Karpas-422 (cell line): ENCODE results near the gene ADO. TPM values are rescaled to one million over a fixed set of nuclear protein-coding genes. Genes with fewer than 3 reads are reported as not detected.

Source experiments
- DNase-seq: peaks from one replicate; pipeline ENCODE4 v3.0.0-alpha.2; 2015
- H2AFZ ChIP-seq: fragments of 200-600 bp; sonication (generic); 2 replicates; pipeline ENCODE4 v1.6.1; 2014; ENCODE audit warnings: antibody characterized with exemption, low read length, mixed read lengths
- H3K27ac ChIP-seq: fragments of 200-600 bp; sonication (generic); 2 replicates; pipeline ENCODE4 v1.5.1; 2014; ENCODE audit warnings: mild to moderate bottlenecking, low read length, moderate library complexity
- H3K27me3 ChIP-seq: fragments of 200-600 bp; sonication (generic); 2 replicates; pipeline ENCODE4 v1.6.1; 2014; ENCODE audit warnings: low read length, mixed read lengths
- H3K36me3 ChIP-seq: fragments of 200-600 bp; sonication (generic); 2 replicates; pipeline ENCODE4 v1.6.1; 2014; ENCODE audit warnings: low read length, mixed read lengths; ENCODE audit not compliant: insufficient read depth
- H3K4me1 ChIP-seq: fragments of 200-600 bp; sonication (generic); 2 replicates; pipeline ENCODE4 v1.6.1; 2014; ENCODE audit warnings: mild to moderate bottlenecking, low read length, mixed read lengths
- H3K4me2 ChIP-seq: fragments of 200-600 bp; sonication (generic); 2 replicates; pipeline ENCODE4 v1.6.1; 2014; ENCODE audit warnings: low read length, low read depth, mild to moderate bottlenecking; ENCODE audit not compliant: poor library complexity, severe bottlenecking
- H3K4me3 ChIP-seq: fragments of 200-600 bp; sonication (generic); 2 replicates; pipeline ENCODE4 v1.5.1; 2014; ENCODE audit warnings: mild to moderate bottlenecking, antibody characterized with exemption, low read length, mixed read lengths
- H3K79me2 ChIP-seq: fragments of 200-600 bp; sonication (generic); 2 replicates; pipeline ENCODE4 v1.6.1; 2014; ENCODE audit warnings: mild to moderate bottlenecking, low read length, mixed read lengths
- H3K9ac ChIP-seq: fragments of 200-600 bp; sonication (generic); 2 replicates; pipeline ENCODE4 v1.6.0; 2014; ENCODE audit warnings: low read length
- H3K9me2 ChIP-seq: fragments of 200-600 bp; sonication (generic), shearing (Covaris generic); replicated peaks from 2 replicates; pipeline ENCODE4 v1.6.0; 2014; ENCODE audit warnings: mild to moderate bottlenecking, low read length, moderate library complexity; ENCODE audit not compliant: insufficient read depth
- H3K9me3 ChIP-seq: fragments of 300-700, 200-600 bp; sonication (generic); 2 replicates; pipeline ENCODE4 v1.6.1; 2014; ENCODE audit warnings: low read length, mixed read lengths
- H4K20me1 ChIP-seq: fragments of 200-600 bp; sonication (generic); 2 replicates; pipeline ENCODE4 v1.6.1; 2014; ENCODE audit warnings: mild to moderate bottlenecking, antibody characterized with exemption, low read length, low read depth; ENCODE audit not compliant: insufficient read depth
- total RNA-seq: library from RNA; depleted of rRNA; stranded (reverse); fragments of >200 nt; shearing (Covaris generic); gene quantifications from 2 replicates; pipeline ENCODE4 v1.2.3, GENCODE V29; 2014; ENCODE audit warnings: low replicate concordance

Gene ADO
- total RNA-seq, 1 experiment from 2014 or later: 16.4 TPM

DNA sequence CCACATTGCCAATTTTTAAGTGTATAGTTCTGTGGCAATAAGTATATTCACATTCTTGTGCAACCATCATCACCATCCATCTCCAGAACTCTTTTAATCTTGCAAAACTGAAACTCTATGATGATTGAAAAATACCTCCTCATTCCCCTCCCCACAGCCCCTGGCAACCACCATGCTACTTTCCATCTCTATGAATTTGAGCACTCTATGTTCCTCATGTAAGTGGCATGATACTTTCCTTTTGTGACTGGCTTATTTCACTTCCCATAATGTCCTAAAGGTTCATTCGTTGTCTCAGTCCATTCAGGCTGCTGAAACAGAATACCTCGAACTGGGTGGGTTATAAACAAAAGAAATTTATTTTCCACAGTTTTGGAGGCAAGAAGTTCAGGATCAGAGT, 35.1 kb downstream of the ADO start:
- Histone ChIP-seq H3K4me2 (no peak overlapping the region), H3K9me3 (no peaks in the 10 kb centered on the region), H3K36me3 (no peaks in the 10 kb centered on the region), H3K79me2 (no peaks in the 10 kb centered on the region), H3K9me2 (no peaks in the 10 kb centered on the region), H3K27me3 (no peaks in the 10 kb centered on the region), H2AFZ (no peak overlapping the region), H4K20me1 (no peaks in the 10 kb centered on the region), H3K9ac (no peak overlapping the region), H3K4me1 (no peaks in the 10 kb centered on the region), H3K27ac (no peak overlapping the region), H3K4me3 (no peak overlapping the region)
- no peak for DNase-seq

DNA sequence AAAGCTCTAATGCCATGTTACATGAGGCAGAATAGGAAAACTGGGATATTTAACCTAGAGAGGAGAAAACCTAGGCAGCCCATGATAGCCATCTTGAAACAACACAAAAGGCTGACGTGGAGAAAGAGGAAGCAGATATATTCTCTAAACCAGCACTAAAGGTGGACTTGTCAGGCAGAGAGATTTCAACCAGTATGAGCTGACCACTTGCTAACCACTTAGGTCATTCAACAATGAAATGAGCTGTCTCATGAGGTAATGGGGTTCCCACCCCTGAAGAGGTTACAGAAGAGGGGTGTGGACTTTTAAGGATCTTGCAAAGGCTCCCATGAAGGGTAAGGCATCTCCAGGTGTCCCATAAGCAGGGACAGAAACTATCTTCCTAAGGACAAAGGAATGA, 38.5 kb downstream of the ADO start:
- Histone ChIP-seq H3K27ac (no peak overlapping the region), H3K79me2 (no peaks in the 10 kb centered on the region)
- no peak for DNase-seq

DNA sequence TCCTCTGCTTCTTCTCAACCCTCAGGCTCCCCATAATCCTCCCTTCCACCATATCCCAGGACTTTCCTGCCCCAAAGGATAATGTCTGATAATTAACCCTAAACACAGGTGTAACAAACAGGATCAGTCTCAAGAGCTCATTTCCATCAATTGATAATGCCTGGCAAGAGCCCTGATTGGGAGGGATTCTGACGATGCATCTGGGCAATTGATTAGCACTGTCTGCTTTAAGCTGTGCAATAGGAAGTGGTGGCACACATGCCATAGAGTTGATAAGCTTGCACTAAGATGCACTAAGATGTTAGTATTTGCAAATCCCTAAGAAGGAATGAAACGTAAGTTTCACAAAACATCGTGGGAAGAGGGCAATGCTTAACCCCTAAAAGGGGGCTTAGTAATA, 39.1 kb downstream of the ADO start:
- peak; percentile 61 for DNase-seq
- Histone ChIP-seq H3K4me3 (no peak overlapping the region), H3K9me3 (peaks cover 5% of the 10 kb centered on the region; the same call in 1 of the 2 replicates), H3K9me2 (no peaks in the 10 kb centered on the region), H3K27ac (no peak overlapping the region), H3K4me1 (no peaks in the 10 kb centered on the region), H3K36me3 (no peaks in the 10 kb centered on the region), H3K27me3 (peaks cover 6% of the 10 kb centered on the region; the same call in 1 of the 2 replicates), H3K79me2 (no peaks in the 10 kb centered on the region), H3K9ac (no peak overlapping the region), H2AFZ (0 out of 2 replicates have a peak overlapping the region, but pooled peaks have one; percentile 47), H3K4me2 (no peak overlapping the region), H4K20me1 (no peaks in the 10 kb centered on the region)

More for the DNA sequence above, 38.5 kb downstream of the ADO start:
- H3K9me2 ChIP-seq: no peaks in the 10 kb centered on the region
- H4K20me1 ChIP-seq: no peaks in the 10 kb centered on the region
- H3K9ac ChIP-seq: no peak overlapping the region
- H2AFZ ChIP-seq: no peak overlapping the region
- no peak overlapping the region for H3K4me2 ChIP-seq
- no peak overlapping the region for H3K4me3 ChIP-seq
- H3K4me1 ChIP-seq: no peaks in the 10 kb centered on the region
- peaks cover 5% of the 10 kb centered on the region; the same call in 1 of the 2 replicates for H3K27me3 ChIP-seq
- peaks cover 4% of the 10 kb centered on the region; the same call in 1 of the 2 replicates for H3K9me3 ChIP-seq
- no peaks in the 10 kb centered on the region for H3K36me3 ChIP-seq

DNA sequence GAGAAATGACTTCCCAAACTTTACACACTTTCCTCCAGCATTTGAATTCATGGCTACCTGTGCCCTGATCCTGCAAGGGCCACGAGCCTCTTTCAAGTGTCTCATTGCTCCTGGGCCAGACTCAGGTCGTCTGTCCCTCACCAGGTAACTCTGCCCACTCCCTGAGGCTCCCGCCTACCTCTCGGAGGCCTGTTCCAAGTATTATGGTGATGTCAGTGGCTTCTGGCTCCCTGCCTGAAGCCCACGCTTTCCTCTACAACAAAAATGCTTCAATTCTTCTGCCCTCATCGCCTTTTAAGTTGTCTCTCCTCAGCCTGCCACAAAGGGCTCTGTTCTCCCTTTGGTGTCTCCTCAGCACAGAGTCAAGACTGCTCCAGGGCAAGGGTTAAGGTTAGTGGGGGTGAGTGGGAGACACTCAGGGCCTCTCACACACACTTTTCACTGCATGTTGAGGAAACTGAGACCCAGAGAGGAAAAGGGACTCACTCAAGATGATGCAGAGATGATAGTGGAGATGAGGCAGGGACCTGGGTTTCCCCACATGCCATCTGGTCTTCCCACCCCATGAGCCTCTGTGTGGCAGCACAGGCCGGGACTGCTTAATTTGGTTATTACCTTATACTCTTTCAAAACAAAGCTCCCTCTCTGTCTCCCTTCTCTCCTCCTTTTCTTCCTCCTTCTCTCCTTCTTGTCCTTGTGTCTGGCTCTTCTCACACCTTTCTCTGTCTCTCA, 39.9 kb downstream of the ADO start:
- DNase-seq: no peak
- Histone ChIP-seq H3K4me1 (no peaks in the 10 kb centered on the region), H3K9me3 (peaks cover 5% of the 10 kb centered on the region; the same call in 1 of the 2 replicates), H3K4me3 (no peak overlapping the region), H3K9me2 (no peaks in the 10 kb centered on the region), H3K27me3 (peaks cover 6% of the 10 kb centered on the region; the same call in 1 of the 2 replicates), H3K4me2 (no peak overlapping the region), H3K36me3 (no peaks in the 10 kb centered on the region), H3K27ac (no peak overlapping the region), H3K9ac (no peak overlapping the region), H4K20me1 (no peaks in the 10 kb centered on the region), H2AFZ (peak overlapping the region; percentile 47; the same call in 1 of the 2 replicates), H3K79me2 (no peaks in the 10 kb centered on the region)

DNA sequence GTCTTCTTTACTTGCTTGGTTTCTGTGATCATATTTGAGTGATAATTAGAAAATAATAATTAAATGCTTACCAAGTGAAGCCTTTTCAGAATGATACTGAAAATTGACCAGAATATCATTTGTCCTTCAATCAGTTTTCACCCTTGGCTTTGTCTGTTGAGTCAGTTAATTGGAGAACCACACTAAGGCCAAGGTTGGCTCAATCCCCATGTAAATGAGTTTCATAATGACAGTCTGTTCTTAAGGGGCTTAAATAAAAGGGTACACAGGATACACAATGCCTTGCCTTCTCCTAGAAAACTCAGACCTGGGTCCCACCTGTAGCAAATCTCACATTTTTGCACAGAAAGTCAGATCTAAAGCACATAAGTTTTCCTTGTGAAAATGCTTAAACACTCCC, 42.9 kb downstream of the ADO start:
- no peak overlapping the region for H2AFZ ChIP-seq
- no peaks in the 10 kb centered on the region for H3K4me1 ChIP-seq
- no peaks in the 10 kb centered on the region for H4K20me1 ChIP-seq
- H3K9ac ChIP-seq: no peak overlapping the region
- H3K27me3 ChIP-seq: peaks cover 6% of the 10 kb centered on the region; the same call in 1 of the 2 replicates
- no peak overlapping the region for H3K4me2 ChIP-seq
- no peaks in the 10 kb centered on the region for H3K9me2 ChIP-seq
- no peak for DNase-seq
- no peaks in the 10 kb centered on the region for H3K79me2 ChIP-seq
- no peaks in the 10 kb centered on the region for H3K36me3 ChIP-seq
- peaks cover 5% of the 10 kb centered on the region; the same call in 1 of the 2 replicates for H3K9me3 ChIP-seq
- H3K27ac ChIP-seq: no peak overlapping the region
- no peak overlapping the region for H3K4me3 ChIP-seq

DNA sequence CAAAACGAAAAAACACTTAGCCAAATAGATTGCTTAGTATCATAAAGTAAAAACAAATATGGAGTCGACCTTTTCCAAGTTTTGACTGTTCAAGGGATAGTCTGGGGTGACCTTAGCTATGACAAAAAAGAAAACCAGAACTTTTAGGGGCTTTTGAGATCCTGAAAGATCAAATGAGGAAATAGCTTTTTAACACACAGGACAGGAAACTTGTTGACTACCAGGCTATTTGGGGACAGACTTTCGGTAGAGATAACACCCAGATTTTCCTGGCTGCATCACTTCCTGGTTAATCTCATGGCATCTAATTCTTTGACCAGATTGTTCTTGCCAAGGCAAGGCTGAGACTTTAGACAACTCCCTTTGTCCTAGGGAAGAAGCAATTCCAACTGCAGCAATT, 46.1 kb downstream of the ADO start:
- Histone ChIP-seq H3K27me3 (peaks cover 6% of the 10 kb centered on the region; the same call in 1 of the 2 replicates), H3K4me3 (no peak overlapping the region), H3K27ac (no peak overlapping the region), H3K36me3 (no peaks in the 10 kb centered on the region), H2AFZ (no peak overlapping the region), H3K4me2 (no peak overlapping the region), H3K9ac (no peak overlapping the region), H4K20me1 (no peaks in the 10 kb centered on the region), H3K9me2 (no peaks in the 10 kb centered on the region), H3K79me2 (no peaks in the 10 kb centered on the region), H3K4me1 (peaks cover 10% of the 10 kb centered on the region), H3K9me3 (peaks cover 5% of the 10 kb centered on the region; the same call in 1 of the 2 replicates)
- no peak for DNase-seq

DNA sequence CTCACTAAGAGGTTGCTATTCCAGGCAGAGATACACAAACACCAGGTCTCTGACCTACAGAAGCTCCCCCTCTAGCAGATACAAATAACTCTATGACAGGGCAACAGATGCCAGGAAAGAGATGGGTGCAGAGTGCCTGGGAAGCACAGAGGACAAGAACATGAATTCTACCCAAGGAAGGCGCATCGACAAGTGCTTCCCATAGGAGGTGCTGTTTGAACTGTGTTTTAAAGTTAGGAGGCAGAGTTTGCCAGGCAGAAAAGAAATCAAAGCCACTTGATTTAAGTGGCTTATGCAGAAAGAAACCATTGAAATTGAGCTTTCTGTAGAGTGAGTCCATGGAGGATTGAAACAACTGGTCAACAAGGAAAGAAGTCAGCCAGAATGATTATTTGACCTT, 46.9 kb downstream of the ADO start:
- peak; percentile 81 for DNase-seq
- H3K9me2 ChIP-seq: no peaks in the 10 kb centered on the region
- H3K4me3 ChIP-seq: no peak overlapping the region
- peaks cover 6% of the 10 kb centered on the region; the same call in 1 of the 2 replicates for H3K27me3 ChIP-seq
- H3K9ac ChIP-seq: no peak overlapping the region
- H3K27ac ChIP-seq: no peak overlapping the region
- H3K9me3 ChIP-seq: peaks cover 5% of the 10 kb centered on the region; the same call in 1 of the 2 replicates
- H3K36me3 ChIP-seq: no peaks in the 10 kb centered on the region
- no peaks in the 10 kb centered on the region for H3K79me2 ChIP-seq
- H3K4me2 ChIP-seq: no peak overlapping the region
- H2AFZ ChIP-seq: no peak overlapping the region
- H4K20me1 ChIP-seq: no peaks in the 10 kb centered on the region
- peaks cover 10% of the 10 kb centered on the region for H3K4me1 ChIP-seq

DNA sequence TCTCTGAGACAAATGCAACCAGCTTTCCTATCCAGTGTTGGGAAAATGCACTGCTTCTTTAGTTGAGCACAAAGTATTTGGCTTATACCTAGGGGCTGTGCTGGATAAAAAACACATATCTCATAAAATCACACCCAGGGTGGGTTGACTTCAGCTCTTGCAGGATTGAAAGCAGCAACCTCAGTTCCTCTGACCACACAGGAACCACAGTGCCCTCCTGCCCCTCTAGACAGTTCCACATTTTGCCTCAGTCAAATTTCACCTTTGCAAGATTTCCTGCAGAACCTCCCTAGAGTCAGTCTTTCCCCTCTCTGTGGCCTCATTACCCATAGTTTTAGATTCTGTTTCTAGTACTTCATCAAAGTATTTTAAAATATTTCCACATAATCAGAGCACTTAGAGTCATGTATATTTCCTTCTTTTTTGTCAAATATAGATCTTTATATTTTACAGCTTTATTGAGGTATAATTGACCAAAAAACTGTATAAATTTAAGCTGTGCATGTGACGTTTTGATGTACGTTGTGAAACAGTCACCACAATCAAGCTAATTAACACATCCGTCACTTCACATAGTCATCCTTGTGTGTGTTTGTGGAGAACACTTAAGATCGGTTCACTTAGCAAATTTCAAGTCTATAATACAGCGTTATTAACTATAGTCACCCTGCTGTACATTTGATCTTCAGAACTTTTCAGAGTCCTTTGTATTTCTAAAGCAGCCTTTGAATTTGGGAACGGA, 48.6 kb downstream of the ADO start:
- H3K4me3 ChIP-seq: no peak overlapping the region
- H3K9me3 ChIP-seq: no peaks in the 10 kb centered on the region
- no peaks in the 10 kb centered on the region for H3K79me2 ChIP-seq
- no peaks in the 10 kb centered on the region for H4K20me1 ChIP-seq
- no peak overlapping the region for H3K4me2 ChIP-seq
- no peak overlapping the region for H2AFZ ChIP-seq
- H3K9me2 ChIP-seq: no peaks in the 10 kb centered on the region
- H3K4me1 ChIP-seq: peaks cover 14% of the 10 kb centered on the region
- no peaks in the 10 kb centered on the region; the same call in 1 of the 2 replicates for H3K27me3 ChIP-seq
- DNase-seq: peak; percentile 76
- no peak overlapping the region for H3K27ac ChIP-seq
- H3K36me3 ChIP-seq: no peaks in the 10 kb centered on the region
- H3K9ac ChIP-seq: no peak overlapping the region
